MM.1S (cell line): ENCODE results near the gene CFAP46.
"Not testable (repeated sequence)": the region's sequence is repeated elsewhere in the genome, so short reads cannot be mapped to it uniquely, and the experiment has no call there.

Experiments used
- DNase-seq: peaks from one replicate; pipeline ENCODE4 v3.0.0-alpha.2; 2015
- H2AFZ ChIP-seq: fragments of 300-600 bp; sonication (generic); 2 replicates; pipeline ENCODE4 v1.6.0; 2016; ENCODE audit warnings: antibody characterized with exemption, low read length
- H3F3A ChIP-seq: fragments of 300-600 bp; sonication (generic); 2 replicates; pipeline ENCODE4 v1.6.1; 2016; ENCODE audit warnings: mild to moderate bottlenecking, antibody characterized with exemption, low read length, moderate library complexity, mixed read lengths; ENCODE audit not compliant: insufficient read depth
- H3K27ac ChIP-seq: fragments of 300-600 bp; sonication (generic); 2 replicates; pipeline ENCODE4 v1.5.1; 2016; ENCODE audit warnings: mild to moderate bottlenecking, low read length
- H3K27me3 ChIP-seq: fragments of 300-600 bp; sonication (generic); replicated peaks from 2 replicates; pipeline ENCODE4 v1.6.0; 2016; ENCODE audit warnings: low read length; ENCODE audit not compliant: insufficient read depth
- H3K36me3 ChIP-seq: fragments of 300-600 bp; sonication (generic); replicated peaks from 2 replicates; pipeline ENCODE4 v1.6.1; 2016; ENCODE audit warnings: mild to moderate bottlenecking, low read length, mixed read lengths; ENCODE audit not compliant: insufficient read depth
- H3K4me1 ChIP-seq: fragments of 300-600 bp; sonication (generic); 2 replicates; pipeline ENCODE4 v1.6.1; 2016; ENCODE audit warnings: low read length, mixed read lengths
- H3K4me2 ChIP-seq: fragments of 300-600 bp; sonication (generic); 2 replicates; pipeline ENCODE4 v1.6.0; 2016; ENCODE audit warnings: low read depth, low read length
- H3K4me3 ChIP-seq: fragments of 300-600 bp; sonication (generic); 2 replicates; pipeline ENCODE4 v1.5.1; 2016; ENCODE audit warnings: low read length, mixed read lengths
- H3K79me2 ChIP-seq: fragments of 300-600 bp; sonication (generic); 2 replicates; pipeline ENCODE4 v1.6.1; 2016; ENCODE audit warnings: mixed run types, low read length, mixed read lengths
- H3K9ac ChIP-seq: fragments of 300-600 bp; sonication (generic); 2 replicates; pipeline ENCODE4 v1.6.1; 2016; ENCODE audit warnings: low read length, mixed read lengths
- H3K9me2 ChIP-seq: fragments of 300-600 bp; sonication (generic); replicated peaks from 2 replicates; pipeline ENCODE4 v1.6.1; 2016; ENCODE audit warnings: mild to moderate bottlenecking, low read length, mixed read lengths; ENCODE audit not compliant: insufficient read depth
- H3K9me3 ChIP-seq: fragments of 300-600 bp; sonication (generic); replicated peaks from 2 replicates; pipeline ENCODE4 v1.6.1; 2016; ENCODE audit warnings: mild to moderate bottlenecking, low read length, mixed read lengths; ENCODE audit not compliant: insufficient read depth
- H4K20me1 ChIP-seq: fragments of 300-600 bp; sonication (generic); 2 replicates; pipeline ENCODE4 v1.6.1; 2016; ENCODE audit warnings: mild to moderate bottlenecking, low read length, moderate library complexity, mixed read lengths; ENCODE audit not compliant: insufficient read depth
- CTCF ChIP-seq: fragments of 300-600 bp; sonication (generic); IDR thresholded peaks from 2 replicates; pipeline ENCODE4 v1.5.1; 2016; ENCODE audit warnings: antibody characterized with exemption, low read length, mixed read lengths
- EZH2 ChIP-seq: fragments of 300-600 bp; sonication (generic); optimal IDR thresholded peaks from 2 replicates; pipeline ENCODE3; 2017; ENCODE audit warnings: low read depth, mild to moderate bottlenecking, antibody characterized with exemption, low read length, mixed read lengths
- EZH2phosphoT487 ChIP-seq: fragments of 300-600 bp; sonication (generic); IDR thresholded peaks from 2 replicates; pipeline ENCODE4 v1.6.1; 2018; ENCODE audit warnings: antibody characterized with exemption, low read length

The CFAP46 gene

GRCh38 chr10:132845041-132845551, 97.3 kb downstream of the CFAP46 start:
- no peaks in the 10 kb centered on the region for H3K4me1 ChIP-seq

GRCh38 chr10:132844069-132844809, 98.1 kb downstream of the CFAP46 start:
- Histone ChIP-seq H3K4me3 (no peak overlapping the region), H3K27me3 (peaks cover 21% of the 10 kb centered on the region), H2AFZ (no peak overlapping the region), H3K4me2 (no peak overlapping the region), H4K20me1 (no peaks in the 10 kb centered on the region), H3K27ac (no peak overlapping the region), H3F3A (no peaks in the 10 kb centered on the region), H3K9me2 (no peaks in the 10 kb centered on the region), H3K9me3 (no peaks in the 10 kb centered on the region), H3K9ac (no peak overlapping the region), H3K79me2 (no peaks in the 10 kb centered on the region), H3K36me3 (no peaks in the 10 kb centered on the region), H3K4me1 (no peaks in the 10 kb centered on the region)
- no peak for DNase-seq
- TF ChIP-seq EZH2 (no peak), CTCF (no peak), EZH2phosphoT487 (no peak)

More at GRCh38 chr10:132845041-132845551, 97.3 kb downstream of the CFAP46 start:
- H2AFZ ChIP-seq, result no peak overlapping the region
- no peak overlapping the region for H3K4me3 ChIP-seq
- no peaks in the 10 kb centered on the region for H3K79me2 ChIP-seq
- no peak for TF ChIP-seq EZH2phosphoT487
- no peak for TF ChIP-seq EZH2
- TF ChIP-seq CTCF, result no peak
- H4K20me1 ChIP-seq, result no peaks in the 10 kb centered on the region
- H3K27me3 ChIP-seq, result peaks cover 23% of the 10 kb centered on the region
- no peak for DNase-seq
- H3K27ac ChIP-seq, result no peak overlapping the region
- H3K9me3 ChIP-seq, result no peaks in the 10 kb centered on the region
- no peaks in the 10 kb centered on the region for H3K9me2 ChIP-seq
- no peak overlapping the region for H3K4me2 ChIP-seq
- no peaks in the 10 kb centered on the region for H3K36me3 ChIP-seq
- no peaks in the 10 kb centered on the region for H3F3A ChIP-seq
- H3K9ac ChIP-seq, result no peak overlapping the region

DNA sequence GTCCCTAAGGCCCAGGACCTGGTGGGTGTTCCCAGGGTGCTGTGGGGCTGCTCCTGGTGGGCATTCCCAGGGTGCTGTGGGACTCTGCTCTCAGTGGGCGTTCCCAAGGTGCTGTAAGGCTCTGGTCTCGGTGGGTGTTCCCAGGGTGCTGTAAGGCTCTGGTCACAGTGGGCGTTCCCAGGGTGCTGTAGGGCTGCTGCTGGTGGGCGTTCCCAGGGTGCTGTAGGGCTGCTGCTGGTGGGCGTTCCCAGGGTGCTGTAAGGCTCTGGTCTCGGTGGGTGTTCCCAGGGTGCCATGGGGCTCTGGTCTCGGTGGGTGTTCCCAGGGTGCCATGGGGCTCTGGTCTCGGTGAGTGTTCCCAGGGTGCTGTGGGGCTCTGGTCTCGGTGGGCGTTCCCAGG, 99.1 kb downstream of the CFAP46 start:
- H2AFZ ChIP-seq, H3K4me3 ChIP-seq, H3F3A ChIP-seq, H3K9me2 ChIP-seq, H3K9ac ChIP-seq, H3K79me2 ChIP-seq, H3K27ac ChIP-seq, H3K4me1 ChIP-seq, H3K4me2 ChIP-seq, H3K9me3 ChIP-seq, H4K20me1 ChIP-seq, DNase-seq, H3K36me3 ChIP-seq: not testable (repeated sequence)
- peaks cover 13% of the 10 kb centered on the region; the same call in 1 of the 2 replicates for H3K27me3 ChIP-seq

DNA sequence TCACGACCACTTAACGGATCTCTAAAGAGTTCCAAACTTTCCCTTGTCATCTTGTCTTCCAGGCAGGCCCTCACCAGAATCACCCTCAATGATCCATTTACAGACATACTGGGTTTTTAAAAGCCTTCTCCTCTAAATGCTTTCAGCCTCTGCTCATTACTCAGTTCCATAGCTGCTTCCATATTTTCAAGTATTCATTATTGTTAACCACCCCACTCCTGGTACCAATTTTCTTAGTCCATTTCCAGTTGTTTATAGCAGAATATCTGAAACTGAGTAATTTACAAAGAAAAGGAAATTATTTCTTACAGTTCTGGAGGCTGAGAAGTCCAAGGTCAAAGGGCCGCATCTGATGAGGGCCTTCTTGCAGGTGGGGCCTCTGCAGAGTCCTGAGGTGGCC, 100.0 kb downstream of the CFAP46 start:
- H3K27ac ChIP-seq, result no peak overlapping the region
- no peaks in the 10 kb centered on the region for H3K36me3 ChIP-seq
- H3K9me2 ChIP-seq, result no peaks in the 10 kb centered on the region
- no peak overlapping the region for H3K4me2 ChIP-seq
- no peak overlapping the region for H3K9ac ChIP-seq
- peaks cover 13% of the 10 kb centered on the region; the same call in 1 of the 2 replicates for H3K27me3 ChIP-seq
- H2AFZ ChIP-seq, result no peak overlapping the region
- H3K4me1 ChIP-seq, result no peaks in the 10 kb centered on the region
- no peak for TF ChIP-seq EZH2phosphoT487
- no peak for TF ChIP-seq EZH2
- TF ChIP-seq CTCF, result no peak
- H3F3A ChIP-seq, result no peaks in the 10 kb centered on the region
- H4K20me1 ChIP-seq, result no peaks in the 10 kb centered on the region
- H3K9me3 ChIP-seq, result no peaks in the 10 kb centered on the region
- H3K79me2 ChIP-seq, result no peaks in the 10 kb centered on the region
- H3K4me3 ChIP-seq, result no peak overlapping the region
- DNase-seq, result no peak
